Activated CD4-positive, CD25-positive, alpha-beta regulatory T cell treated with anti-CD3 and anti-CD28 coated beads, Interleukin-2, amount 50 U/mL, for 16 hours (primary cell): ENCODE data around the gene SLC6A17.
A peak's percentile ranks its signal among the peaks of the same experiment; 100 is the strongest.

Experiments
- DNase-seq: peaks from one replicate; pipeline ENCODE4 v3.0.0-alpha.2; 2020; ENCODE audit warnings: low read depth, low spot score

SLC6A17 gene

GRCh38 chr1:110205156-110205555 lies 54.9 kb downstream of the SLC6A17 start:
- no peak for DNase-seq

- no peak for DNase-seq
These were observed 55.4 kb downstream of the SLC6A17 start for GRCh38 chr1:110205591-110206155.

- DNase-seq: no peak
These were observed 56.1 kb downstream of the SLC6A17 start for GRCh38 chr1:110206261-110206920.

- DNase-seq: peak; percentile 57
These were observed 57.5 kb downstream of the SLC6A17 start for GRCh38 chr1:110207831-110208230.

- no peak for DNase-seq
These were observed 58.8 kb downstream of the SLC6A17 start for GRCh38 chr1:110208916-110209645.

- DNase-seq: peak; percentile 82
These were observed 59.7 kb downstream of the SLC6A17 start, which contains the start of gene KCNC4 for GRCh38 chr1:110209715-110210603. TSS of gene KCNC4 (plus strand) at chr1:110210314. CDS start at chr1:110211500, 1,186 bp downstream.

GRCh38 chr1:110210604-110211495 lies 60.6 kb downstream of the SLC6A17 start:
- peak; percentile 26 for DNase-seq

- peak; percentile 9 for DNase-seq
These were observed 61.3 kb downstream of the SLC6A17 start for GRCh38 chr1:110211496-110212168.

GRCh38 chr1:110212169-110213142 lies 62.2 kb downstream of the SLC6A17 start:
- no peak for DNase-seq

- no peak for DNase-seq
These were observed 62.8 kb downstream of the SLC6A17 start for GRCh38 chr1:110213143-110213540.

GRCh38 chr1:110214454-110215404 lies 64.4 kb downstream of the SLC6A17 start:
- DNase-seq: no peak

- DNase-seq: no peak
These were observed 65.6 kb downstream of the SLC6A17 start for GRCh38 chr1:110215621-110216515.

- DNase-seq: no peak
These were observed 66.7 kb downstream of the SLC6A17 start for GRCh38 chr1:110216844-110217444.

- DNase-seq: no peak
These were observed 67.8 kb downstream of the SLC6A17 start for GRCh38 chr1:110218137-110218536.

GRCh38 chr1:110218739-110219138 lies 68.4 kb downstream of the SLC6A17 start:
- DNase-seq: no peak

- DNase-seq: no peak
These were observed 70.0 kb downstream of the SLC6A17 start for GRCh38 chr1:110220324-110220723.
